A549 treated with AZD9567 at 1 μM for 4 hours (cell line): ENCODE results near the gene PPP1R27. TPM values are rescaled to one million over a fixed set of nuclear protein-coding genes. Genes with fewer than 3 reads are reported as not detected.

ENCODE experiments used
- total RNA-seq: library from RNA; stranded (reverse); fragments of 200-300 nt; extraction: Qiagen RNA extraction; gene quantifications from 5 replicates; pipeline ENCODE4 v1.2.3, GENCODE V29; 2022; ENCODE audit not compliant: insufficient read depth

Gene PPP1R27
- total RNA-seq: 0.26 to 0.38 TPM (median 0.29 TPM) in 3 of 5 replicates, not detected in the others

GRCh38 chr17:81834831-81835267 lies at the start of gene PPP1R27:
Gene PPP1R27 (minus strand): TSS chr17:81835050. CDS start chr17:81834953, 97 bp downstream.

GRCh38 chr17:81870981-81871386 lies 36.1 kb upstream of the PPP1R27 start, which contains the start of gene ARHGDIA:
Gene ARHGDIA (minus strand): TSS chr17:81871337. CDS start chr17:81869930, 1,407 bp downstream.

DNA sequence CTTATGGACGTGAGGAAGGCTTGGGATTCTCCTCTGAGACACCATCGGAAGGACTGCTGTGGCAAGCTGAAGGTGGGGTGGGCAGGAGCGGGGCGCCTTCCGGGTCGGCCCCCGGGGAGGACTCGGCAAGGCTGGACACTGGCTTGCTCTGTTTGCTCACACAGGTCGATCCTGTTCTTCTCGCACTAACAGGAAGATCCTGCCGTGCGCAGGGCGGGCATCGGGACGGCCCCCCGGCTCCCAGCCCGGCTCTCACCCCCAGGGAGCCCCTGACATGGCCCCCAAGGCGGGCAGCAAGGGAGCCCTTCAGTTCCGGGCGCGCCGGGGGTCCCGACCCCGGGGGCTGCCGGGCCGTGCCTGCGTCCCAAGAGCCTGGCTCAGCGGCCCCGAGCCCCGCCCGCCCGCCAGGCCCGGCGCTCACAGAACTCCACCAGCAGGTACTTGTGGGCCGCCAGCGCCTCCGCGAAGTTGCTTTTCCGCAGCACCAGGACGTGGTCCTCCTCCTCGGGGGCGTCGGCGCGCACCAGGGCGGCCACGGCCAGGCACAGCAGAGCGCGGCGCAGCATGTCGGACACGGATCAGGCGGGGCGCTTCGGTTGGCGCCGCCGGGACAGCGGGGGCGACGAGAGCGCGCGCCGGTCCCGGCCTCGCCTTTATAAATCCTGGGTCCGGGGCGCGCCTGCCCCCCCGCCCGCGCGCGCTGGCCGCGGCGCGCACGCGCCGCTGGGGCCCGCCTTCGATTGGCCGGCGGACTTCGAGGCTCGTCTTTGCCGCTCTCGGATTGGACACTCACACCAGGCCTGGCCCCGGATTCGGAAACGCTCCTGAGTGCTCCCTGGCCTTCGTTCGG lies 25.3 kb upstream of the PPP1R27 start, which contains the start of gene P4HB:
P4HB (minus strand) TSS at position 630 of the 850 bp plus-strand sequence; CDS start at position 566, 64 bp downstream.

GRCh38 chr17:81833160-81833920 lies 1.5 kb downstream of the PPP1R27 start, which contains the start of gene MCRIP1:
Gene MCRIP1 (minus strand): TSS chr17:81833291. CDS start chr17:81824506, 8,785 bp downstream.

DNA sequence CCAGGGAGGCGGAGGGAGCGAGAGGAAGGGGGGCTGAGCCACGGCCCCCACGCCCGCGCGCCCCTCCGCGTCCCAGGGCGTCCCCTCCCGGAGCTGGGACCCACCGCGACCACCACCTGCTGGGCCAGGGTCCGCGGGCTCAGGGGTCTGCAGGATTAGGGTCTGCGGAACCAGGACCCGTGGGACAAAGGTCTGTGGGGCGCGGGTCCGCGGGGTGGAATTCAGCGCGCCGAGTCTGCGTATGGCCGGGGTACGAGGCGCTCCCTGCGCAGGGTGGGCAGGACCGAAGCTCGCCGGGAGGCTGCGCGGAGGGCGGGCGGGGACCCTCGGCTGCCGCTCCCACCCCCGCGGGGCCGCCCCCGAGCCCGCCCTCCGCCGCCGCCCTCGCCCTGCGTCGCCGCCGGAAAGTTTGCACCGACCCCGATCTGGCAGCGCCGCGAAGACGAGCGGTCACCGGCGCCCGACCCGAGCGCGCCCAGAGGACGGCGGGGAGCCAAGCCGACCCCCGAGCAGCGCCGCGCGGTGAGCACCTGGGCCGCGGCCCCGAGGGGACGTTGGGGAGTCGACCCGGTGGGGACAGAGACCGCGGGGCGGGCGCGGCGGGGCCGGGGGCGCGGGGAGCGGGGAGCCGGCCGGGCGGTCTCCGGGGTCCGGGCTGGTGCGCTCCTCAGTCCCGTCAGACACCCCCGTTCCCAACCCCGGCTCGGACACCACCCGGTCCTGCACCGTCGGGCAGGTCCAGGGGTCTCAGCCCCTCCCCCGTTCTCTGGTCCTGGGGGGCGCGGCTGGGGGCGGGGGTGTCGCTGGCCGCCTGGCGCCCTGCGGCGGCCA lies 30.9 kb downstream of the PPP1R27 start, which contains the start of gene GCGR:
GCGR (plus strand) TSS at position 423 of the 831 bp plus-strand sequence. CDS start 4,869 bp downstream, outside the sequence.

Other genes with a start within 250 kb of the PPP1R27 start
- gene NPLOC4, start 197.9 kb downstream of the PPP1R27 start, total RNA-seq: 88.7 to 101 TPM (median 98.7 TPM) in 5 replicates
- 4.2 to 5.2 TPM (median 4.8 TPM) in 5 replicates for gene TSPAN10, start 197.9 kb downstream of the PPP1R27 start, total RNA-seq
- 1.8 to 2.8 TPM (median 2.2 TPM) in 4 of 5 replicates, not detected in the other for gene PDE6G, start 178.5 kb downstream of the PPP1R27 start, total RNA-seq
- gene OXLD1, start 168.4 kb downstream of the PPP1R27 start, total RNA-seq: 29.0 to 66.0 TPM (median 60.7 TPM) in 5 replicates
- gene CCDC137, start 168.3 kb downstream of the PPP1R27 start, total RNA-seq: 51.6 to 68.7 TPM (median 63.4 TPM) in 5 replicates
- gene ARL16, start 151.3 kb downstream of the PPP1R27 start, total RNA-seq: 42.6 to 53.2 TPM (median 50.4 TPM) in 5 replicates
- gene HGS, start 151.0 kb downstream of the PPP1R27 start, total RNA-seq: 127 to 213 TPM (median 208 TPM) in 5 replicates
- 183 to 322 TPM (median 292 TPM) in 5 replicates for gene MRPL12, start 131.7 kb downstream of the PPP1R27 start, total RNA-seq
- 41.8 to 47.4 TPM (median 45.7 TPM) in 5 replicates for gene SLC25A10, start 122.8 kb downstream of the PPP1R27 start, total RNA-seq
- 0.23 to 0.34 TPM (median 0.27 TPM) in 4 of 5 replicates, not detected in the other for gene GCGR, start 30.9 kb downstream of the PPP1R27 start, total RNA-seq
- 94.0 to 106 TPM (median 105 TPM) in 5 replicates for gene MCRIP1, start 1.8 kb downstream of the PPP1R27 start, total RNA-seq
- gene P4HB, start 25.5 kb upstream of the PPP1R27 start, total RNA-seq: 687 to 859 TPM (median 711 TPM) in 5 replicates
- gene ARHGDIA, start 36.3 kb upstream of the PPP1R27 start, total RNA-seq: 554 to 671 TPM (median 613 TPM) in 5 replicates
- 198 to 235 TPM (median 220 TPM) in 5 replicates for gene ALYREF, start 56.5 kb upstream of the PPP1R27 start, total RNA-seq
- 168 to 303 TPM (median 290 TPM) in 5 replicates for gene ANAPC11, start 56.7 kb upstream of the PPP1R27 start, total RNA-seq
- gene NPB, start 67.2 kb upstream of the PPP1R27 start, total RNA-seq: 0.28 to 0.60 TPM (median 0.49 TPM) in 4 of 5 replicates, not detected in the other
- gene PCYT2, start 76.3 kb upstream of the PPP1R27 start, total RNA-seq: 17.3 to 20.1 TPM (median 19.1 TPM) in 5 replicates
- 30.1 to 52.5 TPM (median 49.2 TPM) in 5 replicates for gene SIRT7, start 83.1 kb upstream of the PPP1R27 start, total RNA-seq
- gene MAFG, start 92.7 kb upstream of the PPP1R27 start, total RNA-seq: 22.5 to 38.3 TPM (median 33.1 TPM) in 5 replicates
- 80.7 to 124 TPM (median 87.4 TPM) in 5 replicates for gene PYCR1, start 102.2 kb upstream of the PPP1R27 start, total RNA-seq
- gene MYADML2, start 112.2 kb upstream of the PPP1R27 start, total RNA-seq: not detected in 5 replicates
- gene NOTUM, start 126.1 kb upstream of the PPP1R27 start, total RNA-seq: 0.23 to 0.62 TPM (median 0.33 TPM) in 4 of 5 replicates, not detected in the other
- gene ASPSCR1, start 142.6 kb upstream of the PPP1R27 start, total RNA-seq: 20.2 to 29.6 TPM (median 27.4 TPM) in 5 replicates
- gene CENPX, start 187.8 kb upstream of the PPP1R27 start, total RNA-seq: 163 to 207 TPM (median 195 TPM) in 5 replicates
- gene LRRC45, start 188.3 kb upstream of the PPP1R27 start, total RNA-seq: 7.8 to 17.0 TPM (median 14.7 TPM) in 5 replicates
- 19.0 to 41.3 TPM (median 38.5 TPM) in 5 replicates for gene RAC3, start 196.6 kb upstream of the PPP1R27 start, total RNA-seq
- 76.5 to 117 TPM (median 111 TPM) in 5 replicates for gene DCXR, start 202.6 kb upstream of the PPP1R27 start, total RNA-seq
- 20.8 to 24.8 TPM (median 24.4 TPM) in 5 replicates for gene RFNG, start 216.8 kb upstream of the PPP1R27 start, total RNA-seq
- 120 to 154 TPM (median 137 TPM) in 5 replicates for gene GPS1, start 216.8 kb upstream of the PPP1R27 start, total RNA-seq
- 74.1 to 147 TPM (median 143 TPM) in 5 replicates for gene DUS1L, start 230.8 kb upstream of the PPP1R27 start, total RNA-seq